DMS53 (cell line): Measurements from ENCODE around the gene PTHLH.

Experiments used
- DNase-seq: peaks from one replicate; lab custom pipeline; 2025; lab: John Stamatoyannopoulos, UW

The PTHLH gene

GRCh38 chr12:27972721-27973120, at the start of gene PTHLH:
Gene PTHLH (minus strand): TSS chr12:27972733. CDS start chr12:27969494, 3,239 bp downstream.
- DNase-seq: peak; percentile 37

DNA sequence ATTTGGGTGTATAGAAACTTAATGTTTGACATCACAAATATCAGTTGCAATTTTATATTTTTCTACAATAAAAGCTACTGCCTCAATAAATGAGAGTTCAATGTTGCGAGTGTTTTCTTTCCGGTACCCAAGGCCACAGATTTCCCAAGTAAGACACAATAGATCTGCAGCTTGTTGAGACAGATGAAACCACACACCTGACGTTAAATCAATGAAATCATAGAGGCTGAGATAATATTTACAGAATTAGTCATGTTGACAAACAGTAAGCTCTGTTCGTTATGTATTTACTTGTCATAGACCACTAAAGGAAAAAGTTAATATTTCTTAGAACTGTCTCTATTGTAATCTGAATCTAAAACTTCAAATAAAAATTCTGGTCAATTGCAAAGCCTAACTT, 49.2 kb upstream of the PTHLH start:
- DNase-seq: peak; percentile 99

DNA sequence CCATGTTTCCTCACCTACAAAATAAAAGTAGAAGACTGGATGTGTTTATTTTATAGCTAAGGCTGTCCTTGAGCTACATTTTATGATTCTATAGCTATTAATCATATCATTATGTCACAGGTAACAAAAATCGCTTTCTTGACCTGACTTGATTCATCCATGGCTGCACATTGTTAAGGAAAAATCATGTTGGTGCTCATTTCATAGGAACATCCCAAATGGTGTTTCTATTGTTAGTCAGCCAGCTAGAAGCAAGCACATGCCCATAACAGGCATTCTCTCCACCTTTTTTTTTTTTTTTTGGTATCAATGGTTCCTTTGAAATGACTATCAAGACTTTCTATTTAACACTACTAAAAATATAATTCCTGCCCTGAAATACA, 45.3 kb upstream of the PTHLH start:
- DNase-seq: no peak

- DNase-seq: peak; percentile 24
These were observed 44.8 kb upstream of the PTHLH start for GRCh38 chr12:28017126-28017872.

DNA sequence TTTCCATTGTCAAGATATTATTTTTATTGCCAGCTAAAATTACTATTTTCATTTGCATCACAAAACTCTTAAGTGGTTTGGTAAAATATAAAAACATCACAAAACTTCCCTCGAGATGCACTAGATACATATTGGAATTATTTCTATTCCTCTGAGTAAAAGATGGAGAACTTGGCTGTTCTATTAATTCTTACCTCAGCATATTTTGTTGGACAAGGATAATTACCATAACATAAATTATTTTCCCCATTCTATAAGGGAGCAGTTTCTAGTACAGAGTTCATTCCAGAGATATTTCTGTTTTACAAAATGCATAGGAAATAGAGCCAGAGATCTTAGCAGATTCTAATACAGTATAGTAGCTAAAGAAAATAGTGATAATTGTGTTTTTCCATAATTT, 42.6 kb upstream of the PTHLH start:
- no peak for DNase-seq

DNA sequence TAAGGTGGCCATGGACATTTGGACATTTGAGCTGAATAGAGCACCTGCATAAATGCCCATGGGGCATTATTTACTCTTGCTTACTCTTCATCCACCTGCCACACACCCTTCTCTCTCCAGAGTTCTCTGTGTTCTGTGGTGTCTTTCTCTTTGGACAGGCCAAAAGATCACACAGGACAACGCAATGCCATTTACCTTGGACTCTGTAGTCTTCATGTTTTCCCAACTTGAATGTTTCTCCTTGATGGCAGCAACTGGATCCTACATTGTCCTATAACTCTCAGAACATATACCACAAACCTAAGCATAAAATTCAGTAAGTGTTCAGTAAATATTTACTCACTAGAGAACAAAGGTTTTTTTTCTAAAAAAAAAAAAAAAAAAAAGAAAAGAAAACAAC, 41.7 kb upstream of the PTHLH start:
- peak; percentile 86 for DNase-seq

GRCh38 chr12:28012333-28012918, 39.9 kb upstream of the PTHLH start:
- no peak for DNase-seq

DNA sequence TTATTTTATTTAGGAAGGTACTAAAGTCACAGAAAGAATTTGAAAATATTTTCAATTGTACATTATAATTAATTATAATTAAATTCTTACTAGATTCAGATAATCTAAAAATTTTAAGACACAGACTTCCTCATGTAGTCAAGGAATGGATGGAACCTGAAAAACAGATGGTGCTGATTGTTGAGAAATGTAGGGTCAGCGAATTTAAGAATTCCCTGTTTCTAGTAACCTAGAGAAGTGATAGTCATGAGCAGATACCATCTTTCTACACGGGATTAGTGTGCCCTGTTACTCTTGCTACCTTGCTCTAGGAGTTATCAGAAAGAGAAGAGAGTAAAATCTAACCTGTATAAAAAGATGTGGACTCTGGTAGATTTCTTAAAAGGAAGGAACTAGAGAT, 37.5 kb upstream of the PTHLH start:
- no peak for DNase-seq

DNA sequence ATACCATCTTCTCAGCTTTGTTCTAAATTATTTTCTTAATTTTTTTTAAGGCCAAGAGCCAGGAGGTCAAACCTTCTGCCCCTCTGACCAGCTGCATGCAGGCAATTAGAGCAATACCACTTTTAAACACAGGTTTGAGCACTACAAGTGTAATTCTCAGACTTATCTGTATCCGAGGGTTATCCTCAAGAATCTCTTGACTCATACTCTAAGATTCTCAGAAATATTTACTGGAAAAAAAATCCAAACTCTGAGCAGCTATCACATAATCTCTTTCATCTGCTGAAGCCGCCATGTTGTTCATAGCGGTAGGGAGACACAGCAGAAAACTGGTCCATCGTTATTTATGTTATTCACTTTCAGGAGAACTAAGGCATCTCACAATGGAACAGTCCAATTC, 27.4 kb upstream of the PTHLH start:
- no peak for DNase-seq

DNA sequence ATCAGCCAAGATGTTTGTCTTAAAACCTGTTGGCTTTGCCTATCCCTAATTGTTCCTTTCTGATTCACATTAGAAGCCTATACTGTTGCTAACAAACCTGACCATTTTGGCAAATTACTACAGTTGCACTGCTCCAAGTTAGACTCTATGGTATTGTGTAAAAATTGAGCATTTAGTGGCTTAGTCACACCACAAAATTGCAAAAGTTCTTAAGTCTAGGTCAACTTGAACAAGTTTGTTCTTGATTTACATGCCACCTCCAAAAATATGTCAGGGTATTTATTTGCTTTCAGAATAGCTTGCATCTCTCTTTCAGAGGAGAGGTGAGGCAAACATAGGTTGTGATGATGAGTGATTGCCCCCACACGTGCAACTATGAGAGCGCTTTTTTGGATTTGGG, 27.0 kb upstream of the PTHLH start:
- no peak for DNase-seq

GRCh38 chr12:27998658-27999057, 26.1 kb upstream of the PTHLH start:
- DNase-seq: peak; percentile 94

GRCh38 chr12:27998170-27998569, 25.6 kb upstream of the PTHLH start:
- DNase-seq: peak; percentile 56

DNA sequence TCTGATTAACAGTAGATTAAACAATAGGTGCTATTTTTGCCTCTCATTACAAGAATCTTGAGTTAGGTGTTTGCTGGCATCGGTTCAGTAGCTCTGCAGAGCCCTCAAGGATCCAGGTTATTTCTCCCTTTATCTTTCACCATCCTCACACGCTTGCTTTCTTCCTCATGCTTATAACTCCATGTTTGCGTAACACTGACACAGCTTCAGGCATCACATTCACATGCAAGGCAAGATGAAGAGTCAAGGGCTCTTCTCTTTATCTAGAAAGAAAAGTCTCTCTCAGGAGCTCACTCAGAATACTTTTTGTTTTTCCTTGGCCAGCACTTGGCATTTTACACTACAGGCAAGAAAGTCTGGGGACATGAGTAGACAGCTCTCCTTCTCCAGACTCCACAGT, 24.2 kb upstream of the PTHLH start:
- peak; percentile 66 for DNase-seq

GRCh38 chr12:27995406-27995805, 22.9 kb upstream of the PTHLH start:
- no peak for DNase-seq

- no peak for DNase-seq
These were observed 16.2 kb upstream of the PTHLH start for GRCh38 chr12:27988594-27989233.

- no peak for DNase-seq
These were observed 14.8 kb upstream of the PTHLH start for GRCh38 chr12:27987331-27987730.

DNA sequence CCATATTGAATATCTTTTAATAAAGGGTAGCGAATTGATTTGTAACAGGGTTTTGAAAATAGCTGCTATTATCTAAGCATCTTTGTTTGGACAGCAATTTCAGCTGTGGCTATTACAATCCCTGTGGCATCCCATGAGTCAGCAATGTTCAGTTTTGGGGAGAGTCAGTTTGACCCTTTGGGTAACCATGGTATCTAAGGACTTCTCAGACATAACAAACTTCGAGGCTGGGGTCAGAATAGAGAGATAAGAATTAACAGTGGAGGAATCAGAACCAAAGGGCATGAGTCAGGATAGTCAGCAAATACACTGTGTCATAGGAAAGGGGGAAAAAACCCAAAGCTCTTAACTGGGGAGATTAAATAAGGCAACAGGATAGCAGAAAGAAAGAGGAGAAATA, 11.7 kb upstream of the PTHLH start:
- peak; percentile 47 for DNase-seq

DNA sequence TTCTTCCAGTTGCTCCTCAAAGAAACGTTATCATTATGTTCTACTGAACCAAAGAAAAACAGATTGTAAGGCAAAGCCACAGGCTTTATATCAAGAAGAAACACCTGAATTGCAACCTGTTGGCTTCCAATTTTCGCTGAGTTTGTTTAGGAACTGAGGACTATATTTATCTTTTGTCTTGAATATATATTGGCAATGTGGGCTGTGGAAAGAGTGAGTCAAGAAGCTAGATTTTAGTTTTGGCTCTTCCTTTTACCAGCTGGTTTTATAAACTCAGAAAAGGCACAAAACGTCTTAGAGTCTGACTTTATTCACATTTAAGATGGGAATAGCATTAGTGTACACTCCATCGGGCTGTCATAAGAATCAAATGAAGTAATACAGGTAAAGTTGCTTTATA, 10.4 kb upstream of the PTHLH start:
- no peak for DNase-seq

DNA sequence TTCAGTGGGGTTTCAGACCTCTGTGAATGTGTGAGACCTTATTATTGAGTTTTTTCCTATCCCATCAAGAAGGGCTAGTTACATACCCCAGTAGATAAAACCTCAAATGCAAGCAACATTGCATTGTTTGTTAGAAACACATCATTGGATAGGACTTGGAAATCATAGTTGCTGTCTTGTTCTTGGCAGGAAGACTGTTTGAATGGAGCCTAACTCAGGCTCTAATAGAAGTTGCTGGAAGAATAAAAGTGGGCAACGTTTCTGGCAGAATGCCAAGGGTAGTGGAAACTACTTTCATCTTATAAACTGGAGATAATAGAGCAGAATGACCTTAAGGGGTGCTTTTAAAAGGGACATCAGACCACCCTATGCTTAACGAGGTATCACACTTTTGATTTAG, 9.9 kb upstream of the PTHLH start:
- DNase-seq: no peak

DNA sequence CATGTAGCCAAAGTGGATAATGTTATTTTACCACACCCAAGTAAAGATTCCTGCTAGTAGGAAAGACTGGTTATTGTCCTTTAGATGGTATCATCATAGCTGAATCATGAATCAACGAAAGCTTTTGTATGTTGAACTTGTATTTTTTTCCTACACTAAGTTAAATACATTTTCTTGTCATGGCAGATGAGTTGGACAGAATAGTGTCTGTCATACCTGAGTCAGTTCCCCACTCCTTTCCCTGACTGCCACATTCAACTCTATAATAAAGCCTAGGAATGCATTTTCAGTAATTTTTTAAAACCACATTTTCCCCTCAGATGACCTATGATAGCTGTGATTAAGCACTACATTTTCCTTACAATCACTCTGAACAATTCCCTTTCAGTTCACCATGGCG, 9.3 kb upstream of the PTHLH start:
- DNase-seq: peak; percentile 27

DNA sequence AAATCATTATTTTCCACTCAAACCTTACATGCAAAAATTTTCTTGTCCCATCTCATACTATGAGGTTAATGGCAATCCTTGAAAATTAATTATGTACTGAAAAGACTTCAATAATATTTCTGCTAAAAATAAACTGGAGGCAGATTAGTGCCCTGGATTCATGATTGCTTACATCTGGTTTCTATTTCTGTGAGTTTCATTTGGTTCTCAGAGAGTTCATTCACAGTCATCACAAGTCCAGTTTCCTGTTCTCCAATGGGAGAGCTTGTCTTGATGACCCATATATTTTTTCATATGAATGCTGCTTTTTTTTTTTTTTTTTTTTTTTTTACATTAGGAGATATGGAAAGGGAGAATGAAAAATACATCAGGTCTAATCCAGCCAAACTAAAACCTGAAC, 6.6 kb upstream of the PTHLH start:
- DNase-seq: no peak

- DNase-seq: peak; percentile 93
These were observed 2.9 kb upstream of the PTHLH start for GRCh38 chr12:27975222-27976136.
